Mesothelial cell of epicardium (in vitro differentiated cells): ENCODE data around the gene SCFD2. TPM values are rescaled to one million over a fixed set of nuclear protein-coding genes. Genes with fewer than 3 reads are reported as not detected.
"Not testable (repeated sequence)": the region's sequence is repeated elsewhere in the genome, so short reads cannot be mapped to it uniquely, and the experiment has no call there.

Experiments
- DNase-seq, 2 experiments: peaks; one replicate each; pipeline ENCODE4 v3.0.0; 2021; ENCODE audit warnings: low spot score in 2 of 2; ENCODE audit not compliant: unreplicated experiment in 2 of 2
- H3K27ac Mint-ChIP-seq: 2 replicates; pipeline ENCODE4 v1.8.0; 2021; ENCODE audit warnings: mixed read lengths
- H3K27me3 Mint-ChIP-seq: 2 replicates; pipeline ENCODE4 v1.8.0; 2021; ENCODE audit warnings: low read depth, mixed read lengths
- H3K36me3 Mint-ChIP-seq: 2 replicates; pipeline ENCODE4 v1.8.0; 2021; ENCODE audit warnings: mixed read lengths
- H3K4me1 Mint-ChIP-seq: 2 replicates; pipeline ENCODE4 v1.8.0; 2021; ENCODE audit warnings: mixed read lengths
- H3K4me3 Mint-ChIP-seq: 2 replicates; pipeline ENCODE4 v1.8.0; 2021; ENCODE audit warnings: mild to moderate bottlenecking, moderate library complexity, mixed read lengths
- H3K9me3 Mint-ChIP-seq: 2 replicates; pipeline ENCODE4 v1.8.0; 2021; ENCODE audit warnings: mixed read lengths
- CTCF ChIP-seq: fragments of 200-600 bp; sonication (generic); IDR thresholded peaks from one replicate; pipeline ENCODE4 v1.5.0; 2021; ENCODE audit warnings: antibody characterized with exemption; ENCODE audit not compliant: unreplicated experiment
- total RNA-seq: library from RNA; stranded (reverse); gene quantifications from 3 replicates; pipeline ENCODE4 v1.2.1, GENCODE V29; 2021

Gene SCFD2
- total RNA-seq, 1 donor from 2014 or later, result 15.6 TPM

- no peak for DNase-seq
- H3K4me3 Mint-ChIP-seq, result no peak overlapping the region
- H3K9me3 Mint-ChIP-seq, result peaks cover 15% of the 10 kb centered on the region
- H3K27me3 Mint-ChIP-seq, result no peaks in the 10 kb centered on the region
- no peak overlapping the region for H3K27ac Mint-ChIP-seq
- no peak for TF ChIP-seq CTCF
- H3K4me1 Mint-ChIP-seq, result peaks cover 11% of the 10 kb centered on the region
- peaks cover 4% of the 10 kb centered on the region for H3K36me3 Mint-ChIP-seq
Measured at GRCh38 chr4:53221832-53222480, 143.9 kb downstream of the SCFD2 start.

- not testable (repeated sequence) for H3K27me3 Mint-ChIP-seq
Measured at GRCh38 chr4:53219148-53219547, 146.7 kb downstream of the SCFD2 start.

GRCh38 chr4:53208753-53209152 is 157.1 kb downstream of the SCFD2 start:
- no peak for DNase-seq
- H3K4me1 Mint-ChIP-seq, result no peaks in the 10 kb centered on the region
- H3K4me3 Mint-ChIP-seq, result no peak overlapping the region
- no peak overlapping the region for H3K27ac Mint-ChIP-seq
- no peaks in the 10 kb centered on the region for H3K27me3 Mint-ChIP-seq
- no peak for TF ChIP-seq CTCF
- H3K9me3 Mint-ChIP-seq, result peaks cover 7% of the 10 kb centered on the region
- H3K36me3 Mint-ChIP-seq, result peaks cover 4% of the 10 kb centered on the region

More at GRCh38 chr4:53219148-53219547, 146.7 kb downstream of the SCFD2 start:
- not testable (repeated sequence) for H3K36me3 Mint-ChIP-seq, DNase-seq, H3K4me1 Mint-ChIP-seq, H3K27ac Mint-ChIP-seq, H3K4me3 Mint-ChIP-seq
- peaks cover 24% of the 10 kb centered on the region for H3K9me3 Mint-ChIP-seq

GRCh38 chr4:53205970-53206369 is 159.9 kb downstream of the SCFD2 start:
- no peak overlapping the region for H3K27ac Mint-ChIP-seq
- no peak for TF ChIP-seq CTCF
- no peak overlapping the region for H3K4me3 Mint-ChIP-seq
- no peak for DNase-seq
- no peaks in the 10 kb centered on the region for H3K36me3 Mint-ChIP-seq
- H3K27me3 Mint-ChIP-seq, result no peaks in the 10 kb centered on the region
- peaks cover 3% of the 10 kb centered on the region for H3K9me3 Mint-ChIP-seq
- H3K4me1 Mint-ChIP-seq, result no peaks in the 10 kb centered on the region

GRCh38 chr4:53199356-53199755 is 166.5 kb downstream of the SCFD2 start:
- H3K27me3 Mint-ChIP-seq, result no peaks in the 10 kb centered on the region
- DNase-seq, result no peak
- TF ChIP-seq CTCF, result no peak
- H3K36me3 Mint-ChIP-seq, result no peaks in the 10 kb centered on the region
- H3K4me3 Mint-ChIP-seq, result no peak overlapping the region
- H3K27ac Mint-ChIP-seq, result no peak overlapping the region
- no peaks in the 10 kb centered on the region for H3K9me3 Mint-ChIP-seq
- peaks cover 42% of the 10 kb centered on the region for H3K4me1 Mint-ChIP-seq

- Mint-ChIP-seq H3K9me3 (no peaks in the 10 kb centered on the region), H3K36me3 (no peaks in the 10 kb centered on the region), H3K27me3 (no peaks in the 10 kb centered on the region), H3K4me3 (no peak overlapping the region), H3K4me1 (peaks cover 52% of the 10 kb centered on the region), H3K27ac (no peak overlapping the region)
- TF ChIP-seq CTCF, result no peak
- DNase-seq, result no peak
Measured at GRCh38 chr4:53197772-53198142, 168.1 kb downstream of the SCFD2 start.
